C4-2B (cell line): Measurements from ENCODE around the gene DNAH17.

Source experiments
- H3K27ac ChIP-seq: fragments of 450-650 bp; 2 replicates; pipeline ENCODE4 v1.5.1; 2017
- ZFX ChIP-seq: fragments of 450-650 bp; IDR thresholded peaks from 2 replicates; pipeline ENCODE4 v1.6.1; 2017
- TF ChIP-seq, protein P1 (sequence below): fragments of 450-650 bp; conservative IDR thresholded peaks from 2 replicates; pipeline ENCODE4 v1.5.1; 2017; ENCODE audit warnings: mild to moderate bottlenecking

Gene DNAH17

DNA sequence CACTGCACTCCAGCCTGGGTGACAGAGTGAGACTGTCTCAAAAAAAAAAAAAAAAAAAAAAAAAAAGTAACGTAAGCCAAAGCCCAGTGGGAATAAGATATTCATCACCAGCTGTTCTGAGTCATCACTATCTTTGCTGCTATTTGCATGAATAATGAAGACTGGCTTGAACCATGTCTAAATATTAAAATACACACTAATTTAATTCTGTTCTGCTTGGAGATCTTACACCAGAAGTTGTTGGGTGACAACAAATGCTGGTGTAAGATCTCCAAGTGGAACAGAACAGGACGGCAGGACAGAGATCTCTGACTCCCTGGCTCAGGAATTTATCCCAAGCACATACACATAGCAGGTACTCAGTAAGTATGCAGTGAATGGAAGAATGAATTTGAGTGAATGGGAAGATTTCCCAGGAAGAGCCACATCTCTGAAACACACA, 19.6 kb downstream of the DNAH17 start:
- TF ChIP-seq ZFX: no peak
- TF ChIP-seq, protein P1, sequence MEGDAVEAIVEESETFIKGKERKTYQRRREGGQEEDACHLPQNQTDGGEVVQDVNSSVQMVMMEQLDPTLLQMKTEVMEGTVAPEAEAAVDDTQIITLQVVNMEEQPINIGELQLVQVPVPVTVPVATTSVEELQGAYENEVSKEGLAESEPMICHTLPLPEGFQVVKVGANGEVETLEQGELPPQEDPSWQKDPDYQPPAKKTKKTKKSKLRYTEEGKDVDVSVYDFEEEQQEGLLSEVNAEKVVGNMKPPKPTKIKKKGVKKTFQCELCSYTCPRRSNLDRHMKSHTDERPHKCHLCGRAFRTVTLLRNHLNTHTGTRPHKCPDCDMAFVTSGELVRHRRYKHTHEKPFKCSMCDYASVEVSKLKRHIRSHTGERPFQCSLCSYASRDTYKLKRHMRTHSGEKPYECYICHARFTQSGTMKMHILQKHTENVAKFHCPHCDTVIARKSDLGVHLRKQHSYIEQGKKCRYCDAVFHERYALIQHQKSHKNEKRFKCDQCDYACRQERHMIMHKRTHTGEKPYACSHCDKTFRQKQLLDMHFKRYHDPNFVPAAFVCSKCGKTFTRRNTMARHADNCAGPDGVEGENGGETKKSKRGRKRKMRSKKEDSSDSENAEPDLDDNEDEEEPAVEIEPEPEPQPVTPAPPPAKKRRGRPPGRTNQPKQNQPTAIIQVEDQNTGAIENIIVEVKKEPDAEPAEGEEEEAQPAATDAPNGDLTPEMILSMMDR: no peak
- H3K27ac ChIP-seq: no peak overlapping the region

DNA sequence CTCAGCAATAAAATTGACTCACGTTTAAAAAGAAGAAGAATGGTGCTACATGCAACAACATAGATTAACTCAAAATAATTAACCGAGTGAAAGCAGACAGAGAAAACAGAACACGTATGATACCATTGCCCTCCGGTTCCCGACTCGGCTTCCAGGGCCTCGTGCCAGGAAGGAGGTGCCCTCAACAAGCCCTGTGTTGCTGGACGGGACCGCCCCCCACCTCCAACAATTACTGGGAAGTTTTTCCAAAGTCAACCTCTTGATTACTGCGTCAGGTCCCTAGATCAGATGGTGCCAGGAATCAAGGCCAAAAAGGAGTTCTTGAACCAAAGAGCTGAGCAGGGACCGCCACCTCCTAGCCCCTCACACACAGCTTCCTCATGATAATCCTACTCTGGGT, 20.4 kb downstream of the DNAH17 start:
- TF ChIP-seq ZFX: no peak
- TF ChIP-seq, protein P1: no peak
- no peak overlapping the region for H3K27ac ChIP-seq

DNA sequence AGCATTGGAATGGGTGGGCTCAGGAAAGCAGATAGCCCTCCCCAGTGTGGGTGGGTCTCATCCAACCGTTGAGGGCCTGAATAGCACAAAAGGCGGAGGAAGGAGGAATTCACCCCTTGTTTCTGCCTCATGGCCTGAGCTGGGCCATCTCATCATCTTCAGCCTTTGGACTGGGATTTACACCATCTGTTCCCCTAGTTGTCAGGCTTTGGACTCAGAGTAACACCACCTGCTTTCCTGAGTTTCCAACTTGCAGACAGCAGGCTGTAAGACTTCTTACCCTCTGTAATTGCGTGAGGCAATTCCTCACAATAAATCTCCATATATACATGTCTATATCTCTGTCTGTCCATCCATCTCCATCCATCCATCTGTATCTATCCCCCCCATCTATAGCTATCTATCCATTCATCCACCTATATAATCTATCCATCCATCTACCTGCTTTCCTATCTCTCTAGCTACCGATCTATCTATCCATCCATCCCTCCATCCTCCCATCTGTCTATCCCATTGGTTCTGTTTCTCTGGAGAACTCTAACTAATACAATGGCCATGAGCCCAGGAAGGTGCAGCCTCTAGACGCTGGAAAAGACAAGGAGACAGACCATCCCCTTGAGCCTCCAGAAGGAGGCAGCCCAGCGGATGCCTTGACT, 21.3 kb downstream of the DNAH17 start:
- no peak overlapping the region for H3K27ac ChIP-seq
- no peak for TF ChIP-seq ZFX
- TF ChIP-seq, protein P1: no peak

DNA sequence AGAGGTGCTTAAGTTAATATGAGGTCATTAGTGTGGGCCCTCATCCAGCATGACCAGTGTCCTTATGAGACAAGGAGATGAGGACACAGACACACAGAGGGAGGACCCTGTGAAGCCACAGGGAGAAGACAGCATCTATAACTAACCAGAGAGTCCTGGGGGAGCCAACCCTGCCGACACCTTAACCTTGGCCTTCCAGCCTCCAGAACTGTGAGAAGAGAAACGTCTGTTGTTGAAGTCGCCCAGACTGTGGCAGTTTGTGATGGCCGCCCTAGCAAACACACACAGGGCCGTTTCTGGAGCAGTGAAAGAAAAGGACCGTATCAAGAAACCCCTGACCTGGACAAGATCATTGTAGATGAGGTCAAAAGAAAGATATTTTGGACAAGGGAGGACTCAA, 26.7 kb downstream of the DNAH17 start:
- H3K27ac ChIP-seq: no peak overlapping the region
- TF ChIP-seq, protein P1: no peak
- TF ChIP-seq ZFX: no peak

DNA sequence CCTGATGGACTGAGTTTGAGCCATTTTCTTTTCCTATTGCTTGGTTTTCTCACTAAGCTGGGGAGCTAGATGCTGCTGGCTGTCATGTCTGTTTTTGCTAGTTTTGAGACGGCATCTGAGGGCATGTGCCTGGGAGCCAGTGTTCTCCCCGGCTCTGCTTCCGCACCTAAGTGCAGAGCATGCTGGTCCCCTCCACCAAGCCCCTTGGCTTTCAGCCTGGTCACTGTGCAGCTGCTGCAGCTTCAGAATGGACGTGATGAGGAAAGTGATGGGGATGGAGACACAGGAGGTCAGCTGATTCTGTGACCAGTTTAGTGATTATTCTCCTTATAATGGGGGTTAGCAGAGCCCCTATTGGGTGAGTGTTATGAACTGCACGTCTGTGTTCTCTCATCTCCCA, 28.5 kb downstream of the DNAH17 start:
- no peak overlapping the region for H3K27ac ChIP-seq
- TF ChIP-seq, protein P1: no peak

DNA sequence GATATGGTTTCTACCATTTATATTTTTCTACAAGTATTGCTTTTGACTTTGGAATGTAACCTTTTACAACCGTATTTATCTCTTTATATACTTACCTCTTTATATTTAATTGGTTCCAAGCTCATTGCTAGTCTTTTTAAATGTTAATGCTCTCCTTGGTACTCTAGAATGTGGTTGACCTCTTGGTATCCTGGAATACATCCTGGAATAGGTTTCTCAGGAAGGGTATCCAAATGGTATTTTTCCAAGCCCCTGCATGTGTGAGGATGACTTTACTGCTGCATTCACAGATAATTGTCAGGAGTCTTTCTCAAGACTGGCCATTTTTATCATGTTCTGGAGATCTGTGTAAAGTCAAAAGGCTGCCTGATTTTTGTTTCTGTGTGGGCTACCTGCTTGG, 30.2 kb downstream of the DNAH17 start:
- no peak for TF ChIP-seq ZFX
- TF ChIP-seq, protein P1: no peak

DNA sequence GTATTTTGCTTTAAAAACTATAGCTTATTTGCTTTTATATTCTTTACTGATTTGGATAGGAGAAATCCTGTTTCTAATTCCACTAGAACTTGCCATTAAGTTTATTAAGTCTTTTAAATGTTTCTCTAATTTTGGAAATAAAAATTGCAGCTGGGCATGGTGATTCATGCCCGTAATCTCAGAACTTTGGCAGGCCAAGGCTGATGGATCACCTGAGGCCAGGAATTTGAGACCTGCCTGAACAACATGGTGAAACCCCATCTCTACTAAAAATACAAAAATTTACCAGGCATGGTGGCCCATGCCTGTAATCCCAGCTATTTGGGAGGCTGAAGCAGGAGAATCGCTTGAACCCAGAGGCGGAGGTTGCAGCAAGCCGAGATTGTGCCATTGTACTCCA, 30.7 kb downstream of the DNAH17 start:
- no peak overlapping the region for H3K27ac ChIP-seq
- TF ChIP-seq ZFX: no peak
- TF ChIP-seq, protein P1: no peak

More for the DNA sequence above, 30.2 kb downstream of the DNAH17 start:
- no peak overlapping the region for H3K27ac ChIP-seq
